Right atrium auricular region (tissue), 2 donors: ENCODE measurements around the gene LRRC73. TPM values are rescaled to one million over a fixed set of nuclear protein-coding genes. Genes with fewer than 3 reads are reported as not detected.
"Not testable (repeated sequence)": the region's sequence is repeated elsewhere in the genome, so short reads cannot be mapped to it uniquely, and the experiment has no call there.

Experiments used
- DNase-seq: peaks from one replicate; pipeline ENCODE4 v3.0.0-alpha.2; 2019; ENCODE audit warnings: low spot score
- H3K27ac ChIP-seq, 2 donors: fragments of 200-600 bp; sonication (generic); 1 replicate in 1 of 2; 2 replicates in 1 of 2; pipeline ENCODE4 v1.5.1; 2016 to 2019
- H3K27me3 ChIP-seq, 2 donors: fragments of 200-600 bp; sonication (generic); one replicate each; pipeline versions ENCODE4 v1.5.1 to v1.6.0; 2017 to 2019
- H3K36me3 ChIP-seq: fragments of 200-600 bp; sonication (generic); one replicate; pipeline ENCODE4 v1.5.1; 2016
- H3K4me1 ChIP-seq, 2 donors: fragments of 200-600 bp; sonication (generic); one replicate each; pipeline versions ENCODE4 v1.5.1 to v1.6.0; 2017 to 2019
- H3K4me3 ChIP-seq, 2 donors: fragments of 200-600 bp; sonication (generic); 1 replicate in 1 of 2; 2 replicates in 1 of 2; pipeline ENCODE4 v1.5.1; 2017 to 2019; ENCODE audit warnings: mild to moderate bottlenecking in 1 of 2, moderate library complexity in 1 of 2
- H3K9me3 ChIP-seq, 2 donors: fragments of 200-600 bp; sonication (generic); one replicate each; pipeline ENCODE4 v1.5.1; 2019
- total RNA-seq, 2 donors: library from RNA; depleted of rRNA; stranded (reverse); fragments of >200 nt; gene quantifications; one replicate each; pipeline ENCODE4 v1.1.0, GENCODE V29; 2016
- TF ChIP-seq, protein P1 (sequence below), 2 donors: fragments of 200-600 bp; sonication (generic); IDR thresholded peaks; one replicate each; pipeline ENCODE4 v1.5.1; 2019; ENCODE audit warnings: antibody characterized with exemption in 2 of 2

The LRRC73 gene
- total RNA-seq, 2 donors from 2014 or later, result 0.41 to 0.90 TPM

DNA sequence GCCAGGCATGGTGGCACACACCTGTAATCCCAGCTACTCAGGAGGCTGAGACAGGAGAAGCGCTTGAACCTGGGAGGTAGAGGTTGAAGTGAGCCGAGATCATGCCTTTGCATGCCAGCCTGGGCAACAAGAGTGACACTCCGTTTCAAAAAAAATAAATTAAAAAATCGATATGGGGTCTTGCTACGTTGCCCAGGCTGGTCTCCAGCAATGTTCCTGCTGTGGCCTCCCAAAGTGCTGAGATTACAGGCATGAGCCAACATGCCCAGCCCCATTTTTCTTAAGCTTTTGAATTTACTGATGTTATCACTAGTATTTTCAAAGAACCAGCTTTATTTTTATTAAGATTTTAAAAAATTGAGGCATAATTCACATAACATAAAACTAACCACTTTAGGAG lies 30.4 kb upstream of the LRRC73 start:
- Histone ChIP-seq H3K27me3 (no peaks in the 10 kb centered on the region), H3K27ac (no peak overlapping the region), H3K4me1 (no peaks in the 10 kb centered on the region), H3K36me3 (peaks cover 46% of the 10 kb centered on the region), H3K9me3 (no peaks in the 10 kb centered on the region), H3K4me3 (no peak overlapping the region)
- TF ChIP-seq, protein P1, sequence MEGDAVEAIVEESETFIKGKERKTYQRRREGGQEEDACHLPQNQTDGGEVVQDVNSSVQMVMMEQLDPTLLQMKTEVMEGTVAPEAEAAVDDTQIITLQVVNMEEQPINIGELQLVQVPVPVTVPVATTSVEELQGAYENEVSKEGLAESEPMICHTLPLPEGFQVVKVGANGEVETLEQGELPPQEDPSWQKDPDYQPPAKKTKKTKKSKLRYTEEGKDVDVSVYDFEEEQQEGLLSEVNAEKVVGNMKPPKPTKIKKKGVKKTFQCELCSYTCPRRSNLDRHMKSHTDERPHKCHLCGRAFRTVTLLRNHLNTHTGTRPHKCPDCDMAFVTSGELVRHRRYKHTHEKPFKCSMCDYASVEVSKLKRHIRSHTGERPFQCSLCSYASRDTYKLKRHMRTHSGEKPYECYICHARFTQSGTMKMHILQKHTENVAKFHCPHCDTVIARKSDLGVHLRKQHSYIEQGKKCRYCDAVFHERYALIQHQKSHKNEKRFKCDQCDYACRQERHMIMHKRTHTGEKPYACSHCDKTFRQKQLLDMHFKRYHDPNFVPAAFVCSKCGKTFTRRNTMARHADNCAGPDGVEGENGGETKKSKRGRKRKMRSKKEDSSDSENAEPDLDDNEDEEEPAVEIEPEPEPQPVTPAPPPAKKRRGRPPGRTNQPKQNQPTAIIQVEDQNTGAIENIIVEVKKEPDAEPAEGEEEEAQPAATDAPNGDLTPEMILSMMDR (IDR thresholded peaks at IDR 0.05), result no peak
- DNase-seq, result no peak

DNA sequence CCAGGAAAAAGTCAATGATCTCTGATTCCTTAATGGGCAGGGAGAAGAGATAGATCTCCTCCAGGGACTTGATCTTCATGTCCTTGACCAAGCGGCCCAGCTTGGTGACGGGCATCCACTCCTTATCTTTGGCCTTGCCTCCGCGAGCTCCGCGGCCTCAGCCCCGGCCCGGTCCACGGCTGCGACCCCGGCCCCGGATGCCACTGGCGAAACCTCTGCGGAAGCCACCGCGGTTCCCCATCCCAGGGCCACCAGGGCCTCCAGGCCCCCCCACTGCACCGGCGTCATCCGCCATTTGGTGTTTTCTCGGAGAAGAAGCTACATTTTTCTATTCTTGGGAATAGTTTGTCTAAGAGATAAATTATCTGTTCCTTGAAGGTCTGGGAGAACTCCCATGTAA lies 29.3 kb upstream of the LRRC73 start:
- not testable (repeated sequence) for H3K4me1 ChIP-seq, H3K4me3 ChIP-seq, DNase-seq, H3K27ac ChIP-seq, H3K9me3 ChIP-seq, H3K27me3 ChIP-seq
- peaks cover 35% of the 10 kb centered on the region for H3K36me3 ChIP-seq

DNA sequence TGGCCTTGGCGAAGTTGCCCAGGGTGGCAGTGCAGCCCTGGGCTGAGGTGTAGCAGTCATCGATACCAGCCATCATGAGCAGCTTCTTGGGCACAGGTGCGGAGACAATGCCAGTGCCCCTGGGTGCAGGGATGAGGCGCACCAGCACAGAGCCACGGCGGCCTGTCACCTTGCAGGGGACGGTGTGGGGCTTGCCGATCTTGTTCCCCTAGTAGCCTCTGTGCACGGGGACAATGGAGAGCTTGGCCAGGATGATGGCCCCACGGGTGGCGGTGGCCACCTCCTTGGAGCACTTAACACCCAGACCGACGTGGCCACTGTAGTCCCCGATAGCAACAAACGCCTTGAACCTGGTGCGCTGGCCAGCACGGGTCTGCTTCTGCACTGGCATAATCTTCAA lies 28.8 kb upstream of the LRRC73 start:
- not testable (repeated sequence) for H3K4me3 ChIP-seq, H3K27ac ChIP-seq, H3K9me3 ChIP-seq, H3K4me1 ChIP-seq, DNase-seq, H3K27me3 ChIP-seq
- H3K36me3 ChIP-seq, result peaks cover 32% of the 10 kb centered on the region

DNA sequence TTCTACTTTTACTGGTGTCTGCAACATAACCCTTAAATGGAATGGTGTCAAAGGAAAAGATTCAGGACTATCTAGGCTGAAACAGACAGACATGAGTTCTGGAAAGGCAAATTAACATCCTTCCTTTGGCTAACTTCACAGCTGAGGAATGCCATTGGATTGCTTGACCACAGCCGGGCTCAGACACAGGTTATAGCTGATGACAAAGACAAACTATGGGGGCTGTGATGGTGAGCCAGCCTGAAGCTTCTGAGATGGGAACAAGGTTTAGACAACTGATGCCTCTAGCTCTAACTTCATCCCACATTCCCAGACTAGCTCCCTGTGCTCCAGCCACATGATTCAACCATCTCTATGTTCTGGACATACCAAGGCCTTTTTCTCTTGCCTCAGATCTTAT lies 22.1 kb upstream of the LRRC73 start:
- Histone ChIP-seq H3K4me1 (no peaks in the 10 kb centered on the region), H3K27me3 (no peaks in the 10 kb centered on the region), H3K27ac (no peak overlapping the region), H3K9me3 (no peaks in the 10 kb centered on the region), H3K36me3 (peaks cover 58% of the 10 kb centered on the region), H3K4me3 (no peak overlapping the region)
- TF ChIP-seq, protein P1 (IDR thresholded peaks at IDR 0.05), result no peak
- no peak for DNase-seq

DNA sequence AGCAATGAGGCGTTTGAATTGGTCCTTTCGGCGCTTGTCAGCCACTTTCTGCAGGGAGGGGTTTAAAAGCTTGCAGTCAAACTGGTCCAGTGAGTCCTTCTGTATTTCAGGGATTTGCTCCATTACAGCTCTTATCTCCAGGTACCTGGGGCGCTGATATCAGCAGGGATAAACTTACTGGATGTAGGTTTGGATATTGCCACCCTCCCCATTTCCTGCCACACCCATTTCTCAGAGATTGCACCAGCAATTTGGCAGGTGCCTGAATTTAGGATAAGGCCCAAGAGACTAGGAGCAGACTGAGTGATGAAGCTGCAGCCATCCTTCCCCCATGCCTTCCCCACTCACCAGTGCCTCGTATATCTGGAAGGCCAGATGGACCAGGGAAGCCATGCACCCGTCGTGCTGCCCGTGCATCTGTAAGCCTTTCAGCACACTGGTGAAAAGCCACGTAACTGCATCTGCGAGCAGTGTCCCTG lies 14.4 kb upstream of the LRRC73 start:
- TF ChIP-seq, protein P1 (IDR thresholded peaks at IDR 0.05), result no peak
- H3K36me3 ChIP-seq, result peaks cover 97% of the 10 kb centered on the region
- no peak overlapping the region for H3K4me3 ChIP-seq
- no peak for DNase-seq
- H3K9me3 ChIP-seq, result no peaks in the 10 kb centered on the region
- H3K4me1 ChIP-seq, result no peaks in the 10 kb centered on the region
- H3K27me3 ChIP-seq, result no peaks in the 10 kb centered on the region
- H3K27ac ChIP-seq, result no peak overlapping the region

DNA sequence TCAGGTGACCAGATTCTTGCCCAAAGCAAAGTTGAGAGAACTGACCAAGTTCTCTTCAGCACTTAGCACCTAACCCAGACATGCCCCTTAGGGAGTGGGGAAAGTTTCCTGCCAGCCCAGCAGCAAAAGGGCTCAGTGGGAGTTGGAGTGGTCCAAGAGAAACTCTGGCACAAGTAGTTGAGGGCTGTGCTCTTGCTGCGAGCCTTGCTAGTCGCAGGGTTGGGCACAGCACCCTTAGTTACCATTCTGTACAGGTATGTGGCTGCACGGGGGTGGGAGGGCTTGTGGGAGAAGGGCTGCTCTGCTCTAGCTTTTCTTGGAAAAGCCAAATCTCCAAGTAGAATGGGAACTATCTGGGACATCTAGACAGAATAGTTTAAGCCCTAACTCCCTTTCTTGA lies 13.1 kb upstream of the LRRC73 start:
- Histone ChIP-seq H3K27ac (no peak overlapping the region), H3K4me1 (peaks cover 0 to 6% of the 10 kb centered on the region in 2 donors), H3K9me3 (no peaks in the 10 kb centered on the region), H3K4me3 (no peak overlapping the region), H3K36me3 (peaks cover 91% of the 10 kb centered on the region), H3K27me3 (no peaks in the 10 kb centered on the region)
- TF ChIP-seq, protein P1 (IDR thresholded peaks at IDR 0.05), result no peak
- DNase-seq, result no peak

DNA sequence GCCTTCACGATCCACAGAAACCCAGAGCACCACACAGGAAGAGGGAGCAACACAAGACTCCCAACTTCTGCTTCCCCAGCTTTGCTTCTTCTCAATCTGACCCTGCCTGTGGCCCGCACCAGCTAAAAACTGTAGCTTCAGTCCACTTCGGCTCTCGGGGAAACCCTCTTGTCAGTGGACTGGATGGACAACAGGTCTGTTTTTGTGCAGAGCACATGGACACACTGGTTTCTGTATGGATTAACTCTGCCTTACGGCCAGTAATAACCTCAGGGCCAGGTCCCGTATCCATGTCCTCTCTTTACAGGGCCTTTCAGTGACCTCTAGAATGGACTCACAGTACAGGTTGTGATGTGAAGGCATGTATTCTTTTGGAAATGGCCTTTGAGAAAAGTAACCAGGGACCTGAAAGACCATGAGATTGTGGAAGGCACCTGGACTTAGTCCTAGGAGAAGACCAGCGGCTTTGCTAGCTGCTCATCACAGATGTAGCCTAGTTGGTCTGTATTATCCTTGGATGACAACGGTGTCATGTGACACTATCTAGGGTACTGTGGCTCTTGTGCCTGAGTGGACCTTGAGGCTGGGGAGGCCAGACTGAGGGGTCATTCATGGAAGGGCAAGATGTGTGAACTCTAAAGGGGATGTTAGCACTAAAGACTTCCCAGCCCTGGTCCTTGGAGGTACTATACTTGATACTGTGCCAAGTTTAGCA lies 12.6 kb upstream of the LRRC73 start:
- DNase-seq, result no peak
- Histone ChIP-seq H3K36me3 (peaks cover 85% of the 10 kb centered on the region), H3K27me3 (no peaks in the 10 kb centered on the region), H3K4me1 (peaks cover 0 to 12% of the 10 kb centered on the region in 2 donors), H3K27ac (no peak overlapping the region), H3K4me3 (no peak overlapping the region), H3K9me3 (no peaks in the 10 kb centered on the region)
- TF ChIP-seq, protein P1 (IDR thresholded peaks at IDR 0.05), result no peak
